HEK293T (cell line): ENCODE results near the gene C6orf136.

Experiments
- CTCF ChIA-PET: fragments of 350-600 bp; formaldehyde crosslinking; extraction: SDS; loops from one replicate; lab custom pipeline; 2021; ENCODE audit warnings: antibody characterized with exemption, inconsistent platforms; lab: Yijun Ruan, JAX
- POLR2A ChIA-PET: fragments of 350-600 bp; formaldehyde crosslinking; extraction: SDS; loops from one replicate; lab custom pipeline; 2020; ENCODE audit warnings: antibody characterized with exemption, inconsistent platforms; lab: Yijun Ruan, JAX
- DNase-seq: peaks from one replicate; pipeline ENCODE4 v3.0.0; 2012; ENCODE audit warnings: mixed read lengths; ENCODE audit errors: extremely low spot score
- ARNT ChIP-seq: fragments of 450-650 bp; IDR thresholded peaks from 2 replicates; pipeline ENCODE4 v1.6.1; 2017; ENCODE audit warnings: mild to moderate bottlenecking
- BHLHE40 ChIP-seq: fragments of 450-650 bp; IDR thresholded peaks from 2 replicates; pipeline ENCODE4 v1.6.1; 2016; ENCODE audit warnings: mild to moderate bottlenecking, moderate library complexity, borderline replicate concordance
- CTBP1 ChIP-seq: fragments of 450-650 bp; IDR thresholded peaks from 2 replicates; pipeline ENCODE4 v1.6.1; 2016; ENCODE audit warnings: borderline replicate concordance
- ELF4 ChIP-seq: fragments of 450-650 bp; IDR thresholded peaks from 2 replicates; pipeline ENCODE4 v1.6.1; 2017; ENCODE audit warnings: antibody characterized with exemption
- FOXA1 ChIP-seq: fragments of 450-650 bp; IDR thresholded peaks from 2 replicates; pipeline ENCODE4 v1.6.1; 2016; ENCODE audit warnings: mild to moderate bottlenecking
- FOXK2 ChIP-seq: fragments of 450-650 bp; IDR thresholded peaks from 2 replicates; pipeline ENCODE4 v1.6.1; 2016; ENCODE audit warnings: mild to moderate bottlenecking
- FOXM1 ChIP-seq: fragments of 450-650 bp; IDR thresholded peaks from 2 replicates; pipeline ENCODE4 v1.6.1; 2017; ENCODE audit warnings: mild to moderate bottlenecking, borderline replicate concordance
- HDGF ChIP-seq: fragments of 450-650 bp; IDR thresholded peaks from 2 replicates; pipeline ENCODE4 v1.6.1; 2017; ENCODE audit warnings: antibody characterized with exemption, borderline replicate concordance
- L3MBTL2 ChIP-seq: fragments of 450-650 bp; conservative IDR thresholded peaks from 2 replicates; pipeline ENCODE4 v1.6.1; 2016; ENCODE audit warnings: mild to moderate bottlenecking
- LEF1 ChIP-seq: fragments of 450-650 bp; IDR thresholded peaks from 2 replicates; pipeline ENCODE4 v1.6.1; 2017; ENCODE audit warnings: mild to moderate bottlenecking, borderline replicate concordance
- NFRKB ChIP-seq: fragments of 450-650 bp; IDR thresholded peaks from 2 replicates; pipeline ENCODE4 v1.6.1; 2016; ENCODE audit warnings: mild to moderate bottlenecking, moderate library complexity
- SP1 ChIP-seq: fragments of 450-650 bp; IDR thresholded peaks from 2 replicates; pipeline ENCODE4 v1.6.1; 2017
- SUZ12 ChIP-seq: fragments of 450-650 bp; IDR thresholded peaks from 2 replicates; pipeline ENCODE4 v1.6.1; 2016; ENCODE audit warnings: mild to moderate bottlenecking
- TARDBP ChIP-seq: fragments of 450-650 bp; IDR thresholded peaks from 2 replicates; pipeline ENCODE4 v1.6.1; 2016
- ZNF384 ChIP-seq: fragments of 450-650 bp; IDR thresholded peaks from 2 replicates; pipeline ENCODE4 v1.6.1; 2016
- TF ChIP-seq, protein P1 (sequence below): fragments of 450-650 bp; IDR thresholded peaks from 2 replicates; pipeline ENCODE4 v1.6.1; 2016

Gene C6orf136

DNA sequence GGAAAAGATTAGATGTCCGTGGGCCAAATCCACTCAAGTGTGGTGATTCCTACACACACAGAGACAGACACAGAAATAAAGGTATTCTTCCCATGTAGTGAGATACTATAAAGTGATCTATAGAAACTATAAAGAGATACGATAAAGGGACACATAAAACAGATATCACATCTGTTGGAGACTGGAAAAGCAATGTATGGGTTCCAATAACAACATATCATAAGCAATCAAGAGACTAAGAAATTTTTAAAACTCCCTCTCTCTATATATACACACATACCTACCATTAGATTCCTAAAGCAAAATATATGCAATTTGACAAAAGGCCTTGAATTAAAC lies 35.1 kb upstream of the C6orf136 start:
- TF ChIP-seq TARDBP (no peak), FOXM1 (no peak), ARNT (no peak), HDGF (no peak), LEF1 (no peak), FOXK2 (no peak), SUZ12 (no peak), BHLHE40 (no peak), NFRKB (no peak), L3MBTL2 (no peak), SP1 (no peak)
- ChIA-PET CTCF (no interaction called here), POLR2A (interaction anchor here (1.0 to 4.8 kb wide), 5 partner anchors 13 to 107 kb away, joined by 5 to 90 read pairs (median 6); partner anchors contain the start of gene ATAT1)
- no peak for DNase-seq

DNA sequence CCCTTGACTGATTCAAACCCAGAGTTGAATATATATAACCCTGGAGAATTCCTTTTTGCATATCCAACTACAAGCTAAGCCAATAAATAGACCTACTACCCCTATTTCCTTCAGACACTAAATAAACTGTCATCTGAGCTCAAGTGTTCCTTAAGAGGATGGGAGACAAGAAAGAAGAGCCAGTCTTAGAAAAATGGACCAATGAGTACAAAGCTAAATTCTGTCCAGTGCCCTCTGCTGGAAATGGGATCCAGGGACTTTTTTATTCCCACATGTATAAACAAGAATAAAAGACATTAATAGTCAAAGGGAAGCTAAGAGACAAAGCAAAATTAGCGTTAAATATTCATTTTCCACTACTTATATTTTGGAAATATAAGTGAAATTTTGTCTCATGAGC lies 34.7 kb upstream of the C6orf136 start:
- ChIA-PET POLR2A (interaction anchor here (1.0 to 4.8 kb wide), 8 partner anchors 8 to 107 kb away, joined by 3 to 90 read pairs (median 8); partner anchors contain the start of gene ATAT1), CTCF (interaction anchor here (1.2 to 1.3 kb wide), 3 partner anchors 11 to 71 kb away, joined by 3 to 5 read pairs (median 4); no protein-coding TSS in a partner anchor)
- TF ChIP-seq HDGF, result no peak
- TF ChIP-seq FOXM1, result no peak
- no peak for TF ChIP-seq FOXK2
- TF ChIP-seq L3MBTL2, result no peak
- no peak for TF ChIP-seq SP1
- TF ChIP-seq BHLHE40, result no peak
- no peak for TF ChIP-seq TARDBP
- TF ChIP-seq ELF4, result no peak
- no peak for TF ChIP-seq CTBP1
- TF ChIP-seq SUZ12, result no peak
- TF ChIP-seq FOXA1, result no peak
- TF ChIP-seq NFRKB, result no peak
- no peak for TF ChIP-seq ZNF384
- DNase-seq, result no peak

DNA sequence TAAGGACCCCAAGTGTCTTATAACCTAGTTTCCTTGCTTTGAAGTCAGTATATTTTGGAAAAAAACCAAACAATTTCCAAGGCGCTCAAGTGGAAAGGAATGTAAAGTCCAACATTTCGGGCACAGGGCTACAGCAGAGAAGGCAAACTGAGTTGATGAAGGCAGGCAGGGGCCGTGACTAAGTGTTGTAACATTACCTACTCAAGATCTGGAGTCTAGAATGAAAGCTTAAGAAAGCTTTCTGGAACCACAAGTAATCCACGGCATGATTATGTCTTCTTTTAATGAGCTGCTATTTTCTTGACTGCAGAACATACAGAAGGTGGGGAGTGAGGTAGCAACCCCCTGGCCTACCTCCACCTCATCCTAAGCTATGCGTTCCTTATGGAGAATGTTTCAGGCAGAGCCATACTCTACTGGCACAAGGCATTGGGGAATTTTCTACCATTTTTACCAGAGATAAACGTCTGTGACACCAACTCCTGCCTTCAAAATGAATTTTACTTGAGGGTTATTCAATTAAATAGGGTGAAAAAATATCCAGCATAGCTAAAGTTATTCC lies 34.2 kb upstream of the C6orf136 start:
- ChIA-PET POLR2A (interaction anchor here (0.7 to 4.8 kb wide), 16 partner anchors 9 to 369 kb away, joined by 3 to 90 read pairs (median 5); partner anchors contain the start of genes ATAT1, MDC1 and PRR3), CTCF (interaction anchor here (1.2 to 1.3 kb wide), 3 partner anchors 12 to 71 kb away, joined by 3 to 5 read pairs (median 4); no protein-coding TSS in a partner anchor)
- no peak for TF ChIP-seq SP1
- TF ChIP-seq HDGF, result no peak
- no peak for TF ChIP-seq ARNT
- TF ChIP-seq FOXK2, result no peak
- no peak for TF ChIP-seq SUZ12
- no peak for DNase-seq

DNA sequence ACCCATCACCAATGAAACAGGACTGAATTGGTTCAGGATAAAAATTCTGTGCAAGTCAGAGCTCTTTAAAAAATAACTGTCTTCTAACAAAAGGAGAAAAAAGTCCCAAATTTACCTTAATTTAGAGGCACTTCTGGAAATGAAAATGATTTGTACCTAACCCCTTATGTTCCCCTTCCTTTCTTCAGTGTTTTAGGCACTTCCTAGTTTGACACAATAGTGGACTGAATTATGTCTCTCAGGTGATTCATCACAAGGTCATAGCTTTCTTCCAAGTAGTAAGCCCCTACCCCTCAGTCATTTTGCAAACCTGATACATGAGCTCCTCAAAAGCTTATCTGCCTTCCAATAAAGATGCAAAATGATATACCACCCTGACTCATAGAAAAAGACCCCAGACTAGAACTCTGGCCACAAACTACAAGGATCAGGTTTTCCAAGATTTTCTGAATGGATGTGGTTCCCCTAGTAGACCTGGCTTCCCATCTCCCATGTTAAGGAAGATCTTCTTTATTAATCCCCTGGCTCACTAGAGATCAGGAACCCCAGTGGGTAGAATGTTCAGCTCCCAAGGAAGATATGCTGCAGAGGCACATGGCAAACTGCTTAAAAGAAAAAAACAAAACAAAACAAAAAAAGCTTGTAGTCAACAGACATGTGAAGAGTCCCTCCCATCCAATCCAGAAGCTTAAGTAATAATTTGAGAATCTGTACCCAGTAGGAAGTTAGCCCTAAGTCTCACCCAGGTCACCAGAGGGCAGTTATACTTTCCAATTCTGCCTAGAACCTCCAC lies 33.5 kb upstream of the C6orf136 start:
- no peak for DNase-seq
- POLR2A ChIA-PET, result interaction anchor here (0.7 to 4.8 kb wide), 18 partner anchors 9 to 368 kb away, joined by 3 to 90 read pairs (median 5); partner anchors contain the start of genes ABCF1, ATAT1, MDC1 and PRR3
- CTCF ChIA-PET, result interaction anchor here (0.6 to 1.3 kb wide), 4 partner anchors 13 to 246 kb away, joined by 3 to 5 read pairs (median 4); no protein-coding TSS in a partner anchor
- TF ChIP-seq, protein P1, sequence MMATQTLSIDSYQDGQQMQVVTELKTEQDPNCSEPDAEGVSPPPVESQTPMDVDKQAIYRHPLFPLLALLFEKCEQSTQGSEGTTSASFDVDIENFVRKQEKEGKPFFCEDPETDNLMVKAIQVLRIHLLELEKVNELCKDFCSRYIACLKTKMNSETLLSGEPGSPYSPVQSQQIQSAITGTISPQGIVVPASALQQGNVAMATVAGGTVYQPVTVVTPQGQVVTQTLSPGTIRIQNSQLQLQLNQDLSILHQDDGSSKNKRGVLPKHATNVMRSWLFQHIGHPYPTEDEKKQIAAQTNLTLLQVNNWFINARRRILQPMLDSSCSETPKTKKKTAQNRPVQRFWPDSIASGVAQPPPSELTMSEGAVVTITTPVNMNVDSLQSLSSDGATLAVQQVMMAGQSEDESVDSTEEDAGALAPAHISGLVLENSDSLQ, result no peak
- TF ChIP-seq NFRKB (no peak), FOXA1 (no peak), ZNF384 (no peak), L3MBTL2 (no peak; the same call in 1 of the 2 replicates), ELF4 (no peak), FOXM1 (no peak), FOXK2 (no peak), CTBP1 (no peak), LEF1 (no peak), SUZ12 (no peak), ARNT (no peak), BHLHE40 (no peak), SP1 (no peak), HDGF (no peak), TARDBP (no peak)

DNA sequence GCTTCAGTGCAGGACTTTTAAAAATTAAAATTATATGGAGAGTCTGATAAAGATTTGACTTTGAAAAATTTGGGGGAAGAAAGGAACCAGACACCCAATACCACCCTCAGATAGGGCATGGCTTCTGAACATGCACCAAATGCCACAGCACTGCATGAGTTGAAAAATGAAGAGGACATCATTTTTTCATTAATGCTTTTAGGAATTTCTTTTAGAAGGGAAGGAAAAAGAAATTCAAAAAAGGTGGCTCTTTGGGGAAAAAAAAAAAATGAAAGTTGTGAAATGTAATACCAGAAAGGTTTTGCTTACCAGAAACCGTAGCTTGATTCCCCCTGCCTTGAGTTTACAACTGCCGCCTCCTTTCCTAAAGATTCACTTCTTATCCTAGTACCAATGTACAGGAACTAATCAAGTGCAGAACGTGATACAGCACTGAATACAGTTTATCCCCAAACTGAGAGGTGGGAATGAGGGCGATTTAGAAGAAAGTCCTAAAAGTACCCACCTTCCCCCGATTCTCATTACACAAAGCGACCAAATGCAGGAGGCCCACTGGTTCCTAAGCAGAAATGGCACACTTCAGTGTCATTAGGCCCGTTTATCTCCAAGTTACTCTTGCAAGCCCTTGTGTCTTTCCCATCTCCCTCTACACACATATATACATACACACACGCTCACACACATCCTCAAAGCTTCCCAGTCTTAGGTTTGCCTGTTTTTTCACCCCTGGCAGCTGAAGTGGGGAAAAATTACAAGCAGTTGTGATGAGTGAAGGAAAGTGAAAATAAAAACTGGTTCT lies 32.7 kb upstream of the C6orf136 start:
- no peak for DNase-seq
- ChIA-PET POLR2A (interaction anchor here (0.6 to 4.8 kb wide), 30 partner anchors 8 to 300 kb away, joined by 3 to 90 read pairs (median 5); partner anchors contain the start of genes ABCF1, ATAT1, DHX16 and GNL1), CTCF (interaction anchor here (0.6 to 0.7 kb wide), 3 partner anchors 76 to 245 kb away, joined by 3 to 5 read pairs (median 3); no protein-coding TSS in a partner anchor)
- TF ChIP-seq ELF4 (0 out of 2 replicates have a peak, but pooled peaks have one; percentile 3), FOXA1 (no peak)

DNA sequence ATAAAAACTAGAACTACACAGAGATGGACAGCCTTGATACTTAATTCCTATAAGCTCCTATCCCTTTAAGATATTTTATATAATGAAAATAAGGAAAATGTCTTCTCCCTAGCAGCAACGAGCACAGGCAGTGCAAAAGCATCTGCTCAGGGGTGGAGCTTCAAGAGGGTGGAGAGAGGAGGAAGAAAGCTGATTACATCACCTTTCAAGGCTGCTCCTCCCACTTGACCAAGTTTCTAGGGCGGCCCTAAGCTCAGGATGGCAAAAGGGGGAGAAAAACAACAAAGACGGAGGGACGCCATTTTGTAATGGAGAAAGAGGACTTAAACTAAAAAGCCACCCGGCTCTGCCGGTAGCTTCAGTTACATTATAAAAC lies 32.1 kb upstream of the C6orf136 start:
- DNase-seq, result peak; percentile 81
- TF ChIP-seq HDGF (no peak), NFRKB (peak; percentile 83; the same call in 1 of the 2 replicates), TARDBP (no peak), FOXK2 (0 out of 2 replicates have a peak, but pooled peaks have one; percentile 24), SP1 (no peak), L3MBTL2 (no peak), CTBP1 (no peak), SUZ12 (no peak), ELF4 (0 out of 2 replicates have a peak, but pooled peaks have one; percentile 1)
- ChIA-PET POLR2A (interaction anchor here (0.6 to 4.8 kb wide), 25 partner anchors 8 to 299 kb away, joined by 3 to 90 read pairs (median 5); partner anchors contain the start of genes ABCF1, ATAT1, DHX16 and GNL1), CTCF (interaction anchor here (0.6 to 0.7 kb wide), 3 partner anchors 17 to 133 kb away, joined by 3 to 5 read pairs (median 4); no protein-coding TSS in a partner anchor)
